ENCODE results near the gene RASSF5.

GRCh38 chr1:206628916-206629315, 121.6 kb downstream of the RASSF5 start:
- TF ChIP-seq KAT2A (conservative IDR thresholded peaks at IDR 0.05; ENCODE audit: control insufficient read depth, low read depth, low read length) (no peak), SIN3A (IDR thresholded peaks at IDR 0.05; ENCODE audit: low read depth, low read length) (no peak), BRCA1 (IDR thresholded peaks at IDR 0.05; ENCODE audit: low read depth, low read length) (no peak), SMAD1 (IDR thresholded peaks at IDR 0.05; ENCODE audit: low read depth, partially characterized antibody) (no peak), POLR2AphosphoS2 (IDR thresholded peaks at IDR 0.05; ENCODE audit: low read depth, low read length) (no peak), ZNF207 (IDR thresholded peaks at IDR 0.05; ENCODE audit: borderline replicate concordance) (no peak)
- TF ChIP-seq, protein P1, sequence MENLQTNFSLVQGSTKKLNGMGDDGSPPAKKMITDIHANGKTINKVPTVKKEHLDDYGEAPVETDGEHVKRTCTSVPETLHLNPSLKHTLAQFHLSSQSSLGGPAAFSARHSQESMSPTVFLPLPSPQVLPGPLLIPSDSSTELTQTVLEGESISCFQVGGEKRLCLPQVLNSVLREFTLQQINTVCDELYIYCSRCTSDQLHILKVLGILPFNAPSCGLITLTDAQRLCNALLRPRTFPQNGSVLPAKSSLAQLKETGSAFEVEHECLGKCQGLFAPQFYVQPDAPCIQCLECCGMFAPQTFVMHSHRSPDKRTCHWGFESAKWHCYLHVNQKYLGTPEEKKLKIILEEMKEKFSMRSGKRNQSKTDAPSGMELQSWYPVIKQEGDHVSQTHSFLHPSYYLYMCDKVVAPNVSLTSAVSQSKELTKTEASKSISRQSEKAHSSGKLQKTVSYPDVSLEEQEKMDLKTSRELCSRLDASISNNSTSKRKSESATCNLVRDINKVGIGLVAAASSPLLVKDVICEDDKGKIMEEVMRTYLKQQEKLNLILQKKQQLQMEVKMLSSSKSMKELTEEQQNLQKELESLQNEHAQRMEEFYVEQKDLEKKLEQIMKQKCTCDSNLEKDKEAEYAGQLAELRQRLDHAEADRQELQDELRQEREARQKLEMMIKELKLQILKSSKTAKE (IDR thresholded peaks at IDR 0.05; ENCODE audit: low read depth, poor library complexity, severe bottlenecking) = no peak
- TF ChIP-seq, protein P2, sequence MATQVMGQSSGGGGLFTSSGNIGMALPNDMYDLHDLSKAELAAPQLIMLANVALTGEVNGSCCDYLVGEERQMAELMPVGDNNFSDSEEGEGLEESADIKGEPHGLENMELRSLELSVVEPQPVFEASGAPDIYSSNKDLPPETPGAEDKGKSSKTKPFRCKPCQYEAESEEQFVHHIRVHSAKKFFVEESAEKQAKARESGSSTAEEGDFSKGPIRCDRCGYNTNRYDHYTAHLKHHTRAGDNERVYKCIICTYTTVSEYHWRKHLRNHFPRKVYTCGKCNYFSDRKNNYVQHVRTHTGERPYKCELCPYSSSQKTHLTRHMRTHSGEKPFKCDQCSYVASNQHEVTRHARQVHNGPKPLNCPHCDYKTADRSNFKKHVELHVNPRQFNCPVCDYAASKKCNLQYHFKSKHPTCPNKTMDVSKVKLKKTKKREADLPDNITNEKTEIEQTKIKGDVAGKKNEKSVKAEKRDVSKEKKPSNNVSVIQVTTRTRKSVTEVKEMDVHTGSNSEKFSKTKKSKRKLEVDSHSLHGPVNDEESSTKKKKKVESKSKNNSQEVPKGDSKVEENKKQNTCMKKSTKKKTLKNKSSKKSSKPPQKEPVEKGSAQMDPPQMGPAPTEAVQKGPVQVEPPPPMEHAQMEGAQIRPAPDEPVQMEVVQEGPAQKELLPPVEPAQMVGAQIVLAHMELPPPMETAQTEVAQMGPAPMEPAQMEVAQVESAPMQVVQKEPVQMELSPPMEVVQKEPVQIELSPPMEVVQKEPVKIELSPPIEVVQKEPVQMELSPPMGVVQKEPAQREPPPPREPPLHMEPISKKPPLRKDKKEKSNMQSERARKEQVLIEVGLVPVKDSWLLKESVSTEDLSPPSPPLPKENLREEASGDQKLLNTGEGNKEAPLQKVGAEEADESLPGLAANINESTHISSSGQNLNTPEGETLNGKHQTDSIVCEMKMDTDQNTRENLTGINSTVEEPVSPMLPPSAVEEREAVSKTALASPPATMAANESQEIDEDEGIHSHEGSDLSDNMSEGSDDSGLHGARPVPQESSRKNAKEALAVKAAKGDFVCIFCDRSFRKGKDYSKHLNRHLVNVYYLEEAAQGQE (IDR thresholded peaks at IDR 0.05; ENCODE audit: low read depth, low read length) = no peak
